GM12875 (cell line): ENCODE results near the gene WDR90.
A peak's percentile ranks its signal among the peaks of the same experiment; 100 is the strongest.

Experiments used
- H3K4me3 ChIP-seq: one replicate; pipeline ENCODE4 v1.5.1; 2011; ENCODE audit warnings: low read depth, low read length, control low read depth
- TF ChIP-seq, protein P1 (sequence below): IDR thresholded peaks from 2 replicates; pipeline ENCODE4 v1.5.1; 2011; ENCODE audit warnings: low read depth, mild to moderate bottlenecking, control low read depth, inconsistent platforms, low read length, moderate library complexity, borderline replicate concordance; ENCODE audit not compliant: insufficient read depth

WDR90 gene

DNA sequence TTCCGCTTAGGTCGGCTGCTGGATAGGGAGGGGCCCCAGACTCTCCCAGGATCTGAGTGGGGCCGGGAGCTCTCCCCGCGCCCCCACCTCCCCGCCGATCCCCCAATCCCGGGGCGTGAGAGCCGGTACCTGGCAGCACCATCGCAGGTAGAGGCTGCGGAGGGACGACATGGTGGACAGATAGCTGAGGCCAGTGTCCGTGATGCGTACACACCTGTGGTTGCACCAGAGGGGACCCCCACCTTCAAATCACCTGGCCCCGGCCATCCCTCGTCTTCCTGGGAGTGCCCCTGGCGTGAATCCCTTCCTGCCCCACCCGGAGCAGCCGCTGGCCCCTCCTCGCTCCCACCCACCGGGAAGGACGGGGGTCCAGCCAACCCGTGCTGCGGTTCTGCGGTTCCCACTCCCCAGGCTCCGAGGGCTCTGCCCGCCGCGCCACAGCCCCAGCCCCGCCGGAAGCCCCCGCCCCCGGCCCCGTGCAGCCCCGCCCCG is 45.7 kb downstream of the WDR90 start:
- peak overlapping the region; percentile 29 for H3K4me3 ChIP-seq
- TF ChIP-seq, protein P1, sequence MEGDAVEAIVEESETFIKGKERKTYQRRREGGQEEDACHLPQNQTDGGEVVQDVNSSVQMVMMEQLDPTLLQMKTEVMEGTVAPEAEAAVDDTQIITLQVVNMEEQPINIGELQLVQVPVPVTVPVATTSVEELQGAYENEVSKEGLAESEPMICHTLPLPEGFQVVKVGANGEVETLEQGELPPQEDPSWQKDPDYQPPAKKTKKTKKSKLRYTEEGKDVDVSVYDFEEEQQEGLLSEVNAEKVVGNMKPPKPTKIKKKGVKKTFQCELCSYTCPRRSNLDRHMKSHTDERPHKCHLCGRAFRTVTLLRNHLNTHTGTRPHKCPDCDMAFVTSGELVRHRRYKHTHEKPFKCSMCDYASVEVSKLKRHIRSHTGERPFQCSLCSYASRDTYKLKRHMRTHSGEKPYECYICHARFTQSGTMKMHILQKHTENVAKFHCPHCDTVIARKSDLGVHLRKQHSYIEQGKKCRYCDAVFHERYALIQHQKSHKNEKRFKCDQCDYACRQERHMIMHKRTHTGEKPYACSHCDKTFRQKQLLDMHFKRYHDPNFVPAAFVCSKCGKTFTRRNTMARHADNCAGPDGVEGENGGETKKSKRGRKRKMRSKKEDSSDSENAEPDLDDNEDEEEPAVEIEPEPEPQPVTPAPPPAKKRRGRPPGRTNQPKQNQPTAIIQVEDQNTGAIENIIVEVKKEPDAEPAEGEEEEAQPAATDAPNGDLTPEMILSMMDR = no peak

DNA sequence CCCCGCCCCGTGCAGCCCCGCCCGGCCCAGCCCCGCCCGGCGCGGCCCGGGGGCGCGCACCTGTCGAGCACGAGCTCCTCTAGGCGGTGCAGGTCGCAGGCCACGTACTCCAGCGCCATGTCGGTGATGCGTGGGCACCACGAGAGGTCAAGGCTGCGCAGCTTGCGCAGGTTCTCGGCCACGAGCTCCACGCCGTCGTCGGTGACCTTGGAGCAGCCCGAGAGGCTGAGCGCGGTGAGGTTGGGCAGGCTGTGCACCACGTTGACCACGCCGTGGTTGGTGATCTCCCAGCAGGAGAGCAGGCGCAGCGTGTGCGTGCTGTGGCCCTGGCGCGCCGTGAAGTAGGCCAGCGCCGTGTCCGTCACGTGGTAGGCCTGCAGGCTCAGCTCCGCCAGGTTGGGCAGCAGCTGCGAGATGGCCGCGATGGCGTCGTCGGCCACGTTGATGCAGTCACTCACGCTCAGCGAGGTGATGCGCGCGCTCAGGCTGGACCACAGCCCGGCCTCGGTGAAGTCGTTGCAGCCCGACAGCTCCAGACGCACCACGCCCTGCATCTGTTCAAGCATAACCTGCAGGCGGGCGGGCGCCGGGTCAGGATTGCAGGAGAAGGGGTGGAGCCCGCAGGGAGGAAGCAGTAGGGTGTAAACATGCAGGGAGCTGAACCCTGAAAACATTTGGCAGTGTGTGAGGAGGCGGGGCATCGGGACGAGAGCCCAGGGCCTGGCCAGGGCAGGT is 46.4 kb downstream of the WDR90 start:
- peak overlapping the region; percentile 26 for H3K4me3 ChIP-seq
- TF ChIP-seq, protein P1 = no peak

- no peak overlapping the region for H3K4me3 ChIP-seq
- TF ChIP-seq, protein P1 = no peak
These were observed 49.9 kb downstream of the WDR90 start for GRCh38 chr16:698911-699671.

GRCh38 chr16:700684-701584 is 51.8 kb downstream of the WDR90 start:
- no peak overlapping the region for H3K4me3 ChIP-seq

GRCh38 chr16:702341-702740 is 53.2 kb downstream of the WDR90 start:
- no peak overlapping the region for H3K4me3 ChIP-seq
- TF ChIP-seq, protein P1 = no peak

More at GRCh38 chr16:700684-701584, 51.8 kb downstream of the WDR90 start:
- TF ChIP-seq, protein P1 = no peak

DNA sequence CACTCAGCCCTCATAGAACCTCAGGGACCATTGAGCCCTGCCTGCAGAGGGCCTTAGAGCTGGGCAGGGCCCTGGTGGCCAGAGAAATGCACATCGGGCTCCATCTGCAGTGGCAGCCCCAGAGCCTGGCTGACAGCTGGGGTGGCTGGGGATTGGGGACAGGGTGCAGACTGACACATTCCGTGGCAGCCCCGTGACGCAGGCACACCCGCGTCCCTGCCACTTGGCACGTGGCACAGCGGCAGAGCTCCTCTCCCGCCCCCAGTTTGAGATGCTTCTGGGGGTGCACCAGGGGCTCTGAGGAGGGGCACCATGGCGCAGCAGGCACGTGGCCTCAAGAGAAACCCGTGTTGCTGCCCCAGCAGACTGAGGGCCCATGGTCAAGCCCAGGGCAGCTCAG is 54.2 kb downstream of the WDR90 start:
- H3K4me3 ChIP-seq = no peak overlapping the region
- TF ChIP-seq, protein P1 = no peak
